Caco-2 (cell line): ENCODE measurements around the gene SLC15A1. TPM values are rescaled to one million over a fixed set of nuclear protein-coding genes. Genes with fewer than 3 reads are reported as not detected.

ENCODE experiments used
- BruUV-seq: library from RNA; stranded (reverse); fragments of 400-500 nt; replicated peaks from 2 replicates; lab custom pipeline; 2021; lab: Mats Ljungman, UMichigan
- CTCF ChIA-PET: fragments of 300-600 bp; sonication (Branson Sonifier 250); formaldehyde crosslinking; loops from one replicate; lab custom pipeline; 2022; ENCODE audit warnings: antibody characterized with exemption; lab: Charles Lee
- POLR2A ChIA-PET: fragments of 300-600 bp; sonication (Branson Sonifier 250); formaldehyde crosslinking; loops from one replicate; lab custom pipeline; 2022; ENCODE audit warnings: antibody characterized with exemption; lab: Charles Lee
- DNase-seq, 2 experiments: peaks; one replicate each; pipeline versions ENCODE4 v3.0.0 to v3.0.0-alpha.2; 2020 to 2022
- H3K27me3 ChIP-seq: replicated peaks from 2 replicates; pipeline ENCODE4 v1.6.0; 2011; ENCODE audit warnings: low read length; ENCODE audit not compliant: control insufficient read depth, insufficient read depth
- H3K36me3 ChIP-seq: 2 replicates; pipeline ENCODE4 v1.5.1; 2011; ENCODE audit warnings: low read length; ENCODE audit not compliant: control insufficient read depth, insufficient read depth
- H3K4me1 ChIP-seq: fragments of 250-450 bp; sonication (Bioruptor Pico); 2 replicates; pipeline ENCODE4 v1.5.1; 2020; ENCODE audit warnings: mild to moderate bottlenecking
- H3K4me3 ChIP-seq: 2 replicates; pipeline ENCODE4 v1.5.1; 2011; ENCODE audit warnings: low read depth, mild to moderate bottlenecking, control low read depth, low read length
- H3K9me3 ChIP-seq: fragments of 250-450 bp; sonication (Bioruptor Pico); 2 replicates; pipeline ENCODE4 v1.5.1; 2020; ENCODE audit warnings: mild to moderate bottlenecking, moderate library complexity
- H3K27ac Mint-ChIP-seq: one replicate; pipeline ENCODE4 v1.8.0; 2022; ENCODE audit warnings: mixed read lengths; ENCODE audit not compliant: unreplicated experiment
- H3K27me3 Mint-ChIP-seq: one replicate; pipeline ENCODE4 v1.8.0; 2022; ENCODE audit warnings: mixed read lengths; ENCODE audit not compliant: insufficient read depth, unreplicated experiment
- H3K36me3 Mint-ChIP-seq: one replicate; pipeline ENCODE4 v1.8.0; 2022; ENCODE audit warnings: mild to moderate bottlenecking, mixed read lengths; ENCODE audit not compliant: insufficient read depth, unreplicated experiment
- H3K4me1 Mint-ChIP-seq: one replicate; pipeline ENCODE4 v1.8.0; 2022; ENCODE audit warnings: low read depth, mixed read lengths; ENCODE audit not compliant: unreplicated experiment
- H3K4me3 Mint-ChIP-seq: one replicate; pipeline ENCODE4 v1.8.0; 2022; ENCODE audit warnings: mild to moderate bottlenecking, moderate library complexity, mixed read lengths; ENCODE audit not compliant: unreplicated experiment
- H3K9me3 Mint-ChIP-seq: one replicate; pipeline ENCODE4 v1.8.0; 2022; ENCODE audit warnings: mixed read lengths; ENCODE audit not compliant: unreplicated experiment
- CTCF ChIP-seq, 2 experiments: fragments of 200-600 bp in 1 of 2; IDR thresholded peaks; 1 replicate in 1 of 2; 2 replicates in 1 of 2; pipeline versions ENCODE4 v1.5.1 to v1.8.0; 2011 to 2022; ENCODE audit warnings: antibody characterized with exemption in 1 of 2, control low read depth in 1 of 2, inconsistent platforms in 1 of 2, low read depth in 1 of 2, low read length in 1 of 2, mild to moderate bottlenecking in 1 of 2, moderate library complexity in 1 of 2; ENCODE audit not compliant: insufficient read depth in 1 of 2, severe bottlenecking in 1 of 2, unreplicated experiment in 1 of 2
- intact Hi-C: fragments of 100-400 bp; cut with micrococcal nuclease; formaldehyde crosslinking; loops from one replicate; pipeline ENCODE4 v1.10.0; 2022; ENCODE audit not compliant: unreplicated experiment
- total RNA-seq: library from RNA; stranded (reverse); gene quantifications from 2 replicates; pipeline ENCODE4 v1.2.3, GENCODE V29; 2022

SLC15A1 gene
- total RNA-seq, 1 experiment from 2014 or later, result 12.3 TPM

GRCh38 chr13:98677398-98677797 is 75.1 kb downstream of the SLC15A1 start:
- TF ChIP-seq CTCF (IDR thresholded peaks at IDR 0.05; ENCODE audit: insufficient read depth in 1 of 2, low read depth in 1 of 2, low read length in 1 of 2, severe bottlenecking in 1 of 2, unreplicated experiment in 1 of 2), result no peak
- no peaks in the 10 kb centered on the region for H3K27me3 ChIP-seq
- Mint-ChIP-seq H3K27ac (no peak overlapping the region), H3K36me3 (no peaks in the 10 kb centered on the region), H3K27me3 (no peaks in the 10 kb centered on the region), H3K4me1 (peaks cover 7% of the 10 kb centered on the region), H3K4me3 (no peak overlapping the region), H3K9me3 (no peaks in the 10 kb centered on the region)
- no peak for DNase-seq
- ChIA-PET POLR2A (no interaction called here), CTCF (no interaction called here)
- H3K4me1 ChIP-seq, result peaks cover 13% of the 10 kb centered on the region
- H3K36me3 ChIP-seq, result no peaks in the 10 kb centered on the region
- H3K4me3 ChIP-seq, result no peak overlapping the region
- intact Hi-C loops, result no loop called here
- no peaks in the 10 kb centered on the region for H3K9me3 ChIP-seq
- no TSS peak for BruUV-seq

- no peak for TF ChIP-seq CTCF (IDR thresholded peaks at IDR 0.05; ENCODE audit: insufficient read depth in 1 of 2, low read depth in 1 of 2, low read length in 1 of 2, severe bottlenecking in 1 of 2, unreplicated experiment in 1 of 2)
- no peak overlapping the region for H3K27ac Mint-ChIP-seq
- H3K9me3 ChIP-seq, result no peaks in the 10 kb centered on the region
- intact Hi-C loops, result no loop called here
- no peaks in the 10 kb centered on the region for H3K27me3 ChIP-seq
- ChIA-PET POLR2A (no interaction called here), CTCF (no interaction called here)
- no peaks in the 10 kb centered on the region for H3K9me3 Mint-ChIP-seq
- H3K27me3 Mint-ChIP-seq, result no peaks in the 10 kb centered on the region
- H3K36me3 ChIP-seq, result no peaks in the 10 kb centered on the region
- H3K4me1 Mint-ChIP-seq, result peaks cover 7% of the 10 kb centered on the region
- BruUV-seq, result no TSS peak
- H3K4me1 ChIP-seq, result peaks cover 14% of the 10 kb centered on the region
- H3K36me3 Mint-ChIP-seq, result no peaks in the 10 kb centered on the region
- DNase-seq, result no peak
- no peak overlapping the region for H3K4me3 Mint-ChIP-seq
- H3K4me3 ChIP-seq, result no peak overlapping the region
These were observed 76.2 kb downstream of the SLC15A1 start for GRCh38 chr13:98676239-98676638.

- no TSS peak for BruUV-seq
- no peak overlapping the region for H3K27ac Mint-ChIP-seq
- ChIA-PET POLR2A (no interaction called here), CTCF (no interaction called here)
- Histone ChIP-seq H3K4me1 (peaks cover 14% of the 10 kb centered on the region), H3K27me3 (no peaks in the 10 kb centered on the region), H3K9me3 (no peaks in the 10 kb centered on the region), H3K36me3 (no peaks in the 10 kb centered on the region), H3K4me3 (no peak overlapping the region)
- intact Hi-C loops, result no loop called here
- TF ChIP-seq CTCF (IDR thresholded peaks at IDR 0.05; ENCODE audit: insufficient read depth in 1 of 2, low read depth in 1 of 2, low read length in 1 of 2, severe bottlenecking in 1 of 2, unreplicated experiment in 1 of 2), result no peak
- H3K4me3 Mint-ChIP-seq, result no peak overlapping the region
- H3K36me3 Mint-ChIP-seq, result no peaks in the 10 kb centered on the region
- DNase-seq, result no peak
- H3K27me3 Mint-ChIP-seq, result no peaks in the 10 kb centered on the region
- H3K4me1 Mint-ChIP-seq, result peaks cover 7% of the 10 kb centered on the region
- no peaks in the 10 kb centered on the region for H3K9me3 Mint-ChIP-seq
These were observed 76.6 kb downstream of the SLC15A1 start for GRCh38 chr13:98675837-98676236.
